HG03095 (cell line): ENCODE measurements around the gene OSBPL8.
"Not testable (repeated sequence)": the region's sequence is repeated elsewhere in the genome, so short reads cannot be mapped to it uniquely, and the experiment has no call there.

Source experiments
- ATAC-seq: cut with Tn5 transposase; IDR thresholded peaks from one replicate; pipeline ENCODE4 v1.9.1; 2021; ENCODE audit warnings: moderate library complexity; ENCODE audit not compliant: unreplicated experiment

The OSBPL8 gene

DNA sequence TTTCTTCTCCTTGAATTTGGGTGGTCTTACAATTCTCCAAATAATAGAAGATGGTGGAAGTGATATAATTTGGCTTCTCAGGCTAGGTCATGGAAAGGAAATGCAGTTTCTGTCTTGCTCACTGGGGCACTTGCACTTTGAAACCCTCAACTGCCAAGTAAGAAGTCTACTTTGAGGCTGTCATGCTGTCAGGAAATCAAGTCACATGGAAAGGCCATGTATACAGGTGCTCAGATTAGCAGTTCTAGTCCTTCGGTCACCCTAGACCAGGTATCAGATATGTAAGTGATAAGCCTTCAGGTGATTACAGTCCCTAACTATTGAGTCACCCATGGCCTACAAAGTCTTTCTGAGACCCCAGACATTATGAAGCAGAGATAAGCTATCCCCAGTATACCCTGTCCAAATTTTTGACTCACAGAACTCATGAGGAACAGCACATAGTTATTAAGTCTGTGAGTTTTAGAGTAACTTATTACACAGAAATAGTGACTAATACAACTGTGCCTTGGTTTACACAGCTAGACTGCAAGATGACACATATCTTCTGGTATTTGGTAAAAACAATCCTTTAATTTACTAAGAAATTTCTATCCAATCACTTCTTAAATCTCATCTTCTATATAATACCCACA, 185.1 kb downstream of the OSBPL8 start:
- ATAC-seq, result no peak

DNA sequence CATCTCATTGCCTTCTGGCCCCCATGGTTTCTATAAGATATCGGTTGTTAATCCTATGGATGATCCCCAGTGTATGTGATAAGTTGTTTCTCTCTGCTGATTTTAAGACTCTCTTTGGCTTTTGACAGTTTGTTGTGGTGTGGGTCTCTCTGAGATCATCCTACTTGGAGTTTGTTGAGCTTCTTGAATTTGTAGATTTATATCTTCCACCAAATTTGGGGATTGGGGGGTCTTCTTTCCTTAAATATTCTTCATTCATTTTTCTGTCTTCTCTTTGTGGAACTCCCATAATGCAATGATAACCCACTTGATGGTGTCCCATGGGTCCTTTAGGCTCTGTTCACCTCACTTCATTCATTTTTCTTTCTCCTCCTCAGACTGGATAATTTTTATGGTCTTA, 191.3 kb downstream of the OSBPL8 start:
- no peak for ATAC-seq

DNA sequence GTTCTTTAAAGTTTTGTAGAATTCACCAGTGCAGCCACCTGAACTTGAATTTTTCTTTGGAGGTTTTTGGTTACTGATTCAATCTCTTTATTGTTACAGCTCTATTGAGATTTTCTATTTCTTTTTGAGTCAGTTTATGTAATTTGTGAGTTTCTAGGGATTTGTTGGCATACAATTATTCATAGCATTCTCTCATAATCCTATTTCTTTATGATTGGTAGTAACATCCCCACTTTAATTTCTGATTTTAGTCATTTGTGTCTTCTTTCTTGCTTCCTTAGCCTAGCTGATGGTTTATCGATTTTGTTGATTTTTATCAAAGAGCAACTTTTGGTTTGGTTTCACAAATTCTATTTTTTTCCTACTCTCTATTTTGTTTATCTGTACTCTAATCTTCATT, 193.4 kb downstream of the OSBPL8 start:
- no peak for ATAC-seq

- not testable (repeated sequence) for ATAC-seq
Measured at GRCh38 chr12:76364131-76364530, 195.4 kb downstream of the OSBPL8 start.

DNA sequence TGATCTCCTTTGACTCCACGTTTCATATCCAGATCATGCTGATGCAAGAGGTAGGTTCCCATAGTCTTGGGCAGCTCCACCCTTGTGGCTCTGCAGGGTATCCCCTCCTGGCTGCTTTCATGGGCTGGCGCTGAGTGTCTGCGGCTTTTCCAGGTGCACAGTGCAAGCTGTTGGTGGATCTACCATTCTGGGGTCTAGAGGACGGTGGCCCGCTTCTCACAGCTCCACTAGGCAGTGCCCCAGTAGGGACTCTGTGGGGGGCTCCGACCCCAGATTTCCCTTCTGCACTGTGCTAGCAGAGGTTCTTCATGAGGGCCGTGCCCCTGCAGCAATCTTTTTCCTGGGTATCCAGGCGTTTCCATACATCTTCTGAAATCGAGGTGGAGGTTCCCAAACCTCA, 199.3 kb downstream of the OSBPL8 start:
- ATAC-seq, result no peak

DNA sequence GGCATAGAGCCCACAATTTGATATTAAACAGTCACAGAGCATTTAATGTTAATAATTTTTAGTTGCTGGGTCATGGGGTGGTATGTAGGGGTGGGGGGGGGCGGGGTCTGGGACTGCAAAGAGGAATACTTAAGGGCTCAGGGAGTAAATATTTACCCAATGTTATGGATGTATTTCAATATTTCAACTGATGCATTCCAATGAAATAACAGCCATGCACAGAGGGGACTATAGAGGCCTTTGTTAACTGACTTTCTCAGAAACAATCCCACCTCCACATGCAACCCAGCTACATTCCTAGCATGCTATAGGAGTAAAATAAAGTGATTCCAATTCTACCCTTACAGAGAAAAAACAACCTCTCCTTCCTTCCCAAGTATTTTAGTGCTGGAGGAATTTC, 203.5 kb downstream of the OSBPL8 start:
- ATAC-seq, result no peak

DNA sequence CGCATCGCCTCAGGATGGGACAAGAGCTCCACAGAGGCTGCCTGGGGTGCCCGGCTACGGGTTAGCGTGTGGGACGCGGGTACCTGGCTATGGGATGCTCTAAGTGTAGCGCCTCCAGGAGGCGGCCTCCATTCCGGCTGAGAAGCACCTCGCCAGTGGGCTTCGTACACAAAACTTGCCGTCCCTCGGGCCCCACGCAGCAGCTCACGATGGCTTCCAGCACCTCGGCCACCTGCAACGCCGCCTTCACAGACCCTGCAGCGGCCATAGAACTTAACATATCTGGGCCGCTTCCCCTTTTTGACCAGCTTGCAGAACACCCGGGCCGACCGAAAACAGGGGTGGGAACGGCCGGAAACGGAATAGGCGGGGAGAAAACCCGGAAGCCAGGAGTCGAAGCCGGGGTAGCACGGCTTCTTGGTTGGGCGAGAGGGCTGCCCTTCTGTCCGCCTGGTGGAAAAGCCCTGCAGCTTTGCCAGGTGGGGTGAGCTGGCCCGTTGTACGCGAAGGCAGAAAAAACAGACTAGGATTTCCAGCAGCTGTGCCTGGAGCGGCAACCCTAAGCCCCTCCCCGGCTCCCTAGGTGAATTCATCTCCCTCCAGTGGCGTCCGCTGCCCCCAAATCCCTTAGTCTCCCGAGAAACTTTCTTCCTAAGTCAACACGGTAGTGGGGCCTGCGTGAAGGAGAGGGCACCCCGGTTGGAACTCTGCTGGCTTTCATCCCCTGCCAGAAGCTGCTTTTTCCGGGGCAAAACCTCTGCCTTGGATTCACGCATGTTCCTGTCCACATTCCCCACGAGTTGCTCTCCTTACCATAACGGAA, 211.3 kb downstream of the OSBPL8 start, which contains the start of gene BBS10:
Gene BBS10, minus strand, starts transcription at position 337 of the 823 bp plus-strand sequence. Its CDS starts 57 bp downstream, at position 280.
- peak; percentile 97 for ATAC-seq

- peak; percentile 35 for ATAC-seq
Measured at GRCh38 chr12:76346798-76347420, 212.7 kb downstream of the OSBPL8 start.

DNA sequence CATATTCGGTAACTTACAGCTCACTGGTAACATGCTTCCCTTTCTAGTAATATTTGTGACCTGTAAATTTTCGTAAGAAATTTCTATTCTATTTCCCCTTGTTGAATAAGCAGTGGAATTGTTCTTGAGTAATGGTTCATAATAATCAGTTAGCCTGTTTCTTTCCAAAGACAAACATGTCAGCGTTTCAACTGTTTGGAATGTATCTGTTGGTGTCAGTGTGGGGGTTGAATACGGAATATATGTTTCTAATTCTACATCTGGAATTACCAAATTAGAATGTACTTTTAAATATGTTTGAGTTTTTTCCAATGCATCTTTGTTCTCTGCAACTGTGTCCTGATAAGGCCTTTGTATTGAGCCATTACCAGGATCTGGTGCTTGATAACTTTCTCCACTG, 213.3 kb downstream of the OSBPL8 start:
- ATAC-seq, result no peak

GRCh38 chr12:76345569-76345968, 214.0 kb downstream of the OSBPL8 start:
- ATAC-seq, result no peak

- no peak for ATAC-seq
Measured at GRCh38 chr12:76341436-76342030, 218.0 kb downstream of the OSBPL8 start.

DNA sequence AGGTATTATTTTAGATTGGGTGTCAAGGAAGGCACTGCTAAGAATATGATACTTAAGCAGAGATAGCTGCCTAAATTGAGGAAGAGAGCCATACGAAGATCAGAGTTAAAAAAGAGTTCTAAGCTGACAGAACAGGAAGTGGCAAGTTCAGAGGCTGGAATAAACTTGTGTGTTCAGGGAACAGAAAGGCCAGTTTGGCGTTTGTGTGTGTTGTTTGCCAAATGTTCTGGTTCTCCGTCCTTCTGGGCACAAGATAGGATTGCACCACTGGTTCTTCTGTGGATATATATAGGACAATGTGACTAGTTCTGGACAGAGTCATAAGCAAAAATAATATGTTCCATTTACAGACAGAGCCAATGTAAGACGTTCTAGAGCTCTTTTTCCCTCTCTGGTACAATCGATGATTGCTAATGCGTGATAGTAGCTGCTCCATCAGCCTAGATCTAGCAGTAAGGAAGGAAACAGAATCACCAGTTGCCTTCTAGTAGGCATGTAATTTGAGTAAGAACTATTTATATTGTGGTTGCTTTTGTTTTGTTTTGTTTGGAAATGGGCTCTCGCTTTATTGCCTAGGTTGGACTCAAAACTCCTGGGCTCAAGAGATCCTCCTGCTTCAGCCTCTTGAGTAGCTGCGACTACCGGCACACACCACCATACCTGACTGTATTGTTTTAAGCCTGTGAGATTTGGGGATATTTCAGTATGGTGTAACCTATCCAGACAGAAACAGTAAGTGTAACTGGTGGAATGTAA, 218.7 kb downstream of the OSBPL8 start:
- ATAC-seq, result no peak

DNA sequence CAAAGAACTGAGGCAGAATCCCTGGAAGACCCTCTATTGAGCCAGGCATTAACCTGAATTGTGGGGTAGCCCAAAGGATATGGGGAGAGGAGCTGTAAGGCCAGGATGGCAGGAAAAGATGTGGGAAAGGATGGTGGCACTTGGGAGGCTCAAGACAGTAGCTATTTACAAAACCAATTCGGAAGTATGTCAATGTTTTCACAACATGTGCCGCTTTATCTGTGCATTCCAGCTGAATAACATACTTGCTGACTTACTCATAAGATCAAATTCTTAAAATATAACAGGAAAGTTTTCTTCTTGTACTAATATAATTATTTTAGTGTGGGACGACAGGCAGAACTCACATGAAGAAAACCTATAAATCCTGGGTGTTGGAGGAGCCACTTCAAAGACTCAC, 222.0 kb downstream of the OSBPL8 start:
- ATAC-seq, result no peak

DNA sequence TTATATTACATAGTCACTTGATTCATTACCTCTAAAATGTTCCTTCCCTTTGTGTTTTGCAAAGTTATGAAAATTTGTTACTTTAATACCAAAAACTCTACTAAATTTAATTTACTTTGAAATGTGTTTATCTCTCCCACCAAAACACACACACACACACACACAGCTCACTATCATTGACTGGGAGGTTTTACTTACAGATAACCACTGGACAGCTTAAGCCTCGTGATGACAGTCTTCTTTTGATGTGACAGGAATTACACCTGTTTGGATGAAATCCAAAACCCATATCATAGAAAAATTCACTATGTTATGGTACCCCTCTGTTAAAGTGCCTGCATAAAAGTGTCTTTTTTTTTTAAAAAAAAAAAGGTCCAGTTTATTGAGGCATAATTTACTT, 227.0 kb downstream of the OSBPL8 start:
- ATAC-seq, result no peak

DNA sequence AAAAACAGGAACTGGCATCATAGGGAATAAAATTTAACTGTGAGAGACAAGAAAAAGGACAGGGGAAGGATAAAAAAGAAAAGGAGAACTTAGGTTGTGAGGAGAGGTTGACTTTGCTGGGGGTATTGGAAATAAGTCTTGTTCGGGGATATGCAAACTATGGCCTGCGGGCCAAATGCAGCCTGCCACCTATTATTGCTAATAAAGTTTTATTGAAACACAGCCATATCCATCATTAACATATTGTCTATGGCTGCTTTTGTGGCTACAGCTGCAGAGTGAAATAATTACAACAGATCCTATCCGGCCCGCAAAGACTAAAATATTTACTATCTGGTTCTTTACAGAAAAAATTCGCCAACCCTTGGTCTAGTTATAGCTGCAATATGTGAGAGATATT, 230.0 kb downstream of the OSBPL8 start:
- no peak for ATAC-seq

DNA sequence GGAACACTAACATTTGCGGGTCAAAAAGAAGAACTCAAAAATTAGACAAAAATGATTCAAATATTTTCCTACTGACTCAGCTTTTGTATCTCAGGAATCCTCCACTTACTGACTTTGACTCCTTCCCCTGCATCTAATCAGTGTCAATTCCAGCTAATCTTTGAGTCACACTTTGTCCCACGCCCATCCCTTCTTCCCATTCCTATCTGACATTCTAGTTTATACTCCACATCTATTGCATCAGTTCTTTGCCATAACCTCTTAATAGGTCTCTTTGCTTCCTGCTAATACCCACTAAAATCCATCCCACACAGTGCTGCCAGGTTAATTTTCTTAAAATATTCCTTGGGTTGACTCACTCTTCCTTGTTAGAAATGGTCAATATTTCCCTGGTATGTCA, 230.4 kb downstream of the OSBPL8 start:
- no peak for ATAC-seq

- not testable (repeated sequence) for ATAC-seq
Measured at GRCh38 chr12:76319595-76320319, 239.8 kb downstream of the OSBPL8 start.

DNA sequence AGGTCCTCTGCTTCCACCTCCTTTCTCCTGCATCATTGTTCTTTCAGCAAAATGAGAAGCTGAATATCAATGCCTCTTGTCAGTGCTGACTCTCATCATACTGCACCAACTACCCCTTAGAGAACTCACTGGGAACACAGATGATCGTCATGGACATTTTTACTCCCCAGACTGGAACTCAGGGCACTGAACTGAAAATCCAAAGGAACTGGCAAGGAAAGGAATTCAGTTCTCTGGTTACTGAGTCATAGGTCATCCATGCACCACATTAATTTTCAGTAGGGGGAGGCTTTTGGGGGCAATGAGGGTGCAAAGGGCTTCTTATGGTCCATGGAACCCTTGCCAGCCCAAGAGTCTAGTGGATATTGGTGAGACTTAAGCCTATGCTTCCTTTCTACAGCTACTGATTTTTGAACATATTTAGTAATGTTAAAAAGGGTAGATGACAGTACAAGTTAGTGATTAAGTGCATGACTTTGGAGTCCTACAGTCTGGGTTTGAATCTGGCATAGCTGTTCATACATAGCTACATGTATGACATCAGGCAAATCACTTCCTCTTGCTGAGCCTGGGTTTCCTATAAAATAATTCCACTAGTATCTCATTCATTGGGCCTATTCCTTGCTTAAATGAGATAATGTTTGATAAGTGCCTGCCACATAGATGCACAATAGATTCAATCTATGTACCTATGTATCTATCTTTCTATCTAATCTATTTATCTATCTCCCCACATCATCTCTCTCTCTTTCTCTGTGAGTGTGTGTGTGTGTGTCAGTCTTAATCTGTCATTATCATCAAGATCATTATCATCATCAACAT, 240.6 kb downstream of the OSBPL8 start:
- ATAC-seq, result no peak

- ATAC-seq, result no peak
Measured at GRCh38 chr12:76317976-76318375, 241.6 kb downstream of the OSBPL8 start.
